B cell (primary cell): ENCODE results near the gene ORM1.

Source experiments
- EZH2 ChIP-seq: IDR thresholded peaks from 2 replicates; pipeline ENCODE4 v1.6.1; 2012; ENCODE audit warnings: borderline replicate concordance, low read depth, mild to moderate bottlenecking, moderate library complexity, low read length; ENCODE audit not compliant: insufficient read depth, poor library complexity, severe bottlenecking
- TF ChIP-seq, protein P1 (sequence below): fragments of 200-600 bp; IDR thresholded peaks from one replicate; pipeline ENCODE4 v1.8.0; 2022; ENCODE audit warnings: antibody characterized with exemption, mild to moderate bottlenecking

DNA sequence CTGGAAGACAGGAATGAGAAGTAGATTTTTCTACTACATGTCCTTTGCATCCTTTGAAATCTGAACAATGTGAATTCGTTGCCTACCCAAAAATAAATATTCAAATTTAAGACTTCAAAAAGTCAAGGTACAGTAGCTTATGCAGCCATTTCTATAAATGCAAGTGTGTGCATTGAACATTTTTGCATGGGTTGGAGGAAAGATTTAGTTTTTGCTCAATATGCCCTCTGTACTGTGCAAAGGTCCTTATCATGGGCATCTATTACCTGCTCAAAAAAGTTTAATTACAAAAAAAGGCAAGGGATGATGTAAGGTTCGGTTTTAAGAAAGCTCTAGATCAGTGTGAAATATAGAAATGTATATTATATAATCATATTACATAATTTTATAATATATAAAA is 42.3 kb downstream of the ORM1 start:
- TF ChIP-seq, protein P1, sequence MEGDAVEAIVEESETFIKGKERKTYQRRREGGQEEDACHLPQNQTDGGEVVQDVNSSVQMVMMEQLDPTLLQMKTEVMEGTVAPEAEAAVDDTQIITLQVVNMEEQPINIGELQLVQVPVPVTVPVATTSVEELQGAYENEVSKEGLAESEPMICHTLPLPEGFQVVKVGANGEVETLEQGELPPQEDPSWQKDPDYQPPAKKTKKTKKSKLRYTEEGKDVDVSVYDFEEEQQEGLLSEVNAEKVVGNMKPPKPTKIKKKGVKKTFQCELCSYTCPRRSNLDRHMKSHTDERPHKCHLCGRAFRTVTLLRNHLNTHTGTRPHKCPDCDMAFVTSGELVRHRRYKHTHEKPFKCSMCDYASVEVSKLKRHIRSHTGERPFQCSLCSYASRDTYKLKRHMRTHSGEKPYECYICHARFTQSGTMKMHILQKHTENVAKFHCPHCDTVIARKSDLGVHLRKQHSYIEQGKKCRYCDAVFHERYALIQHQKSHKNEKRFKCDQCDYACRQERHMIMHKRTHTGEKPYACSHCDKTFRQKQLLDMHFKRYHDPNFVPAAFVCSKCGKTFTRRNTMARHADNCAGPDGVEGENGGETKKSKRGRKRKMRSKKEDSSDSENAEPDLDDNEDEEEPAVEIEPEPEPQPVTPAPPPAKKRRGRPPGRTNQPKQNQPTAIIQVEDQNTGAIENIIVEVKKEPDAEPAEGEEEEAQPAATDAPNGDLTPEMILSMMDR, result no peak
- TF ChIP-seq EZH2, result no peak
